RCC 7860 (cell line): ENCODE results near the gene MED15.

ENCODE experiments used
- DNase-seq: peaks from one replicate; pipeline ENCODE4 v3.0.0-alpha.2; 2015; ENCODE audit warnings: low spot score
- FAIRE-seq: peaks from 2 replicates; lab custom pipeline; 2012; peaks lifted over from hg19 to GRCh38; lab: Jason Lieb, UNC

The MED15 gene

DNA sequence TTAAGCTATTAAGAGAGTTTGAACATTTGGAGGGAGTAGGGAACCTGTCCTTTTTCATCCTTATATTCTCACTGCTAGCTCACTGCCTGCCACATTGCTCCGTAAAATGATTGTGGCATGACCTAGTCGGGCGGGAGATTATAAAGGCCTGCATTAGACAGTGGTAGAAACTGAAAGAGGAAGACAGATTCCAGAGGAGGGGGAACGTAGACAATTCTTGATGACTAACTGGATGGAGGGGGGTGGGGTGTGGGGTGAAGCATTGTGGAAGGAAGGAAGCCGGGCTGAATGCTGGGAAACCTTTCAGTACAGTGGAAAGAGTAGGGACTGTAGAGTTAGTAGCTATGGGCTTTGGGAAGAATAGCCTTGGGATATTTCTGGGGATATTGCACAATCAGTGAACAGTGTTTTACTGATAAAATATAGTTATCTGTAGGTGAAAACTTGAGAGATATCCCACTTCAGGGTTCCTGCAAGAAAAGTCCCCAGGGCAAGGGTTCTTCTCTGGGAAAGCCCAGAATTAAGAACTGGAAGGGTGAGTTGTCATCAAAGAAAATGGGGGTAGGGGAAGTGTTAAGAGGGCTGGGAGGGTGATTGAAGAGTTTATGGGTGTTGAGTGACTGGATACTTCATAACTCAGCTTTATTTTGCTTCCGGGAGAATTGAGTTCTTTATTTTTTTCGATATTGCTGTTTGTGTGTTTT lies 2.1 kb downstream of the MED15 start:
- DNase-seq = peak; percentile 87

DNA sequence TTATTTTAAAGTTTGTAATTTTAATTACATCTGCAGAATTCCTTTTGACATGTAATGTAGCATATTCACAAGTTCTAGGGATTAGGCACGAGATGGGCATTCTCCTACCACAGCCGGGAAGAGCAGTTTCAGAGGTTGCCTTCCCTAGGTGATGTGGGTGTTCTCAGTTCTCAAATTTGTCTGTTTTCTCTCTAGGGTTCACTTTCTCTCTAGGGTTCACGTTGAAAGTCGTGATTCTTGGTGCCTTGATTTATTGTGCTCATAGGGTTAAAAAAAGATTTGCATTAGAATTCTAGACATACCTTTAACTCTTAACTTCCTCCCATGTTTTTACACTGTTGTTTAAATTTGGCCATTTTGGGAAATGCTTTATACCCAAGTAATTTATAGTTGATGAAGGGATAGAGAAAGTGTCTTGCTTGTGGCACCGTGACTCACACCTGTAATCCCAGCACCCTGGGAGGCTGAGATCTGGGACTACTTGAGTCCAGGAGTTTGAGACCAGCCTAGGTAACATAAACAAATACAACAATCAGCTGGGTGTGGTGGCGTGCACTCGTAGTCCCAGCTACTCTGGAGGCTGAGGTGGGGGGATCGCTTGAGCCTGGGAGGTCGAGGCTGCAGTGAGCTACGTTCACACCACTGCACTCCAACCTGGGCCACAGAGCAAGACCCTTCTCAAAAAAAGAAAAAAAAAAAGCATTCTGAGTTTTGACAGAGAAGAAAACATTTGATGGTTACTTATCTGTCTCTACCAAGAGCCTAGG lies 3.6 kb downstream of the MED15 start:
- FAIRE-seq (no peak), DNase-seq (no peak)

More for the DNA sequence above, 2.1 kb downstream of the MED15 start:
- peak; percentile 92 for FAIRE-seq

DNA sequence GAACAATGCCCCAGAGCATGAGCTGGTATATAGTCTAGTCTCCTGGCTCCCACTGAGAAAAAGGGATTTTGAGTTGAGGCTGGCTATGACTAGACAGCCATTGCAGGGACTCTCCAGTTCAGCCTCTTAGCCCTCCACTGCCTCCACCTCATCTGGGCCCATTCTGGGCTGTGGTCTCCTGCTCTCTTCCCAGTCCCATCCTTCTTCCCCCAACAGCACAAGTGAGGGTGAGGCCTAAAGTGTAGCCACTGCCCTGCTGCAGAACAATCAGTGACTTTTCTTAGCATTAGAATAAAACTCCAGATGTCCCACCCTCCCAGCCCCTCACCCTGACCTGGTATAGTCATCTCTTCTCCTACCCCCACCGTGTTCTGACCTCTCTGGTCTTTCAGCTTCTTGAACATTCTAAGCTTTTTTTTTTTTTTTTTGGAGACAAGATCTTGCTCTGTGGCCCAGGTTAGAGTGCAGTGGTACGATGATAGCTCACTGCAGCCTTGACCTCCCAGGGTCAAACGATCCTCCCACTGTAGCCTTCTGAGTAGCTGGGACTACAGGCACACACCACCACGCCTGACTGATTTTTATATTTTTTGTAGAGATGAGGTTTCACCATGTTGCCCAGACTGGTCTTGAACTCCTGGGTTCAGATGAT lies 4.3 kb downstream of the MED15 start:
- FAIRE-seq = no peak
- peak; percentile 22 for DNase-seq

DNA sequence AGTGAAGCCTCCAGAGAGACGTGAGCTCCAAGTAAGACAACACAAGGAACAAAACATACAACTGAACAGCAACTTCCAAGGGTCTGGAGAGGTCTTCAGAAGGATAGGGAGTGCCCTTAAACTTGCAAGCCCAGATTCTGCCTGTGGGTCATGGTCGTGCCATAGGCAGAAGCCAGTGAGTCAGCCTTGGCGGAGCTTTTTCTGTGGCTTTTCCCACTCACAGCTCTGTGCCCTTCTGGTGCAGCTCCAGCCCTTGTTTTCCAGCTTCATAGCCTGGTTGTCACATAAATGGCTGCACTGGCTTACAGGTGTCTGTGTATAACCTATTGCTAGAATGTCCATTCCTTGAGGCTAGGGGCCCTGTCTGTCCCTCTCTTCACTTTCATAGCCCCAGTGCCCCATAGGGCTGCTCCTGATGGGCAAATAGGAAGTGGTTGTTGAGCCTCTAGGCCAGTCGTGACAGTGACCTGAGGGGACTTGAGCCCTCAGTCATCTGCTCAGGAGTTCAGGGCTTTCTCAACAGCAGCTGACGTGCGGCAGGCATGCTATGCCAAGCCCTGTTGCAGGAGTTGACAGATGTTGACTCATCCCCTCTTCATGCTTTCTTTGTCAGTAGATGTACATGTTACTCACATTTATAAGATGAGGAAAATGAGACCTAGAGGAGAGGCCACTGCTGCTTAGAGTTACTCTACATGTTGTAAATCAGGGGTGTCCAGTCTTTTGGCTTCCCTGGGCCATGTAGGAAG lies 7.4 kb downstream of the MED15 start:
- peak; percentile 66 for FAIRE-seq
- peak; percentile 74 for DNase-seq

DNA sequence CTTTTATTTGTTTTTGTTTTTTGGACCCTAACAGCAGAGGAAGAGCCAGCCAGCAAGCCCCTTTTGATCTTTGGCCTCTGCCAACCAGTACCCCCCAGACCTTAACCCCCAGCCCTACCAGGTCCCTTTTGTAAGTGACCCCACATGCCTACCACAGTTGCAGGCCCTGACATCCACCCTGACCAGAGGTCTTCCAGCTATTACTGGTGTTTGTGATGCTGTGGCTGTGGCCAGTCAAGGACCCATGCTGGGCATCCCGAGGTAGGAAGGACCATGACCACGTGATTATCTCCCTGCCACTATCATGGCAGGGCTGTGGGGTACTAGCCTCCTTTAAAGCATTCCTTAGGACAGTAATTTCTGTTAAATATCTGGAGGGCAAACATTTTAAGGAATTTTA lies 9.0 kb downstream of the MED15 start:
- DNase-seq (no peak), FAIRE-seq (no peak)

DNA sequence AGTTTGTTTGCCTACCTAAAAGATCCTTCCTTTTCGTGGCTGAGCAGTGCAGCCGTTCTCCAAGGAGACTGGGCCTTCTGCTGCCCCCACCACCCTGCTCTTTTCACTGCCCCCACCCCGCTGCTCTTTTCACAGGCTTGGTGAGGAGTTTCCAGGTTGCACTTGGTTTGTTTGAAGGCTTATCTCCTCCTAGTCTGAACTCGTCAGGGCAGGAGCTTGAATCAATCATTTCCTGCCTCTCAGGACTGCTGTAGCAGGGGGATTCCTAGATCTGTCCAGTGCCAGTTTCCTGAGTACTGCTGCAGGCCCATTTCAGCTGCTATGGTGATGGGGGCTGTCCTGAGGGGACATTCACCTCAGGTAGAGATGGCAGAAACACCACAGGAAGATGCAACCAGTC lies 10.0 kb downstream of the MED15 start:
- FAIRE-seq (no peak), DNase-seq (no peak)

DNA sequence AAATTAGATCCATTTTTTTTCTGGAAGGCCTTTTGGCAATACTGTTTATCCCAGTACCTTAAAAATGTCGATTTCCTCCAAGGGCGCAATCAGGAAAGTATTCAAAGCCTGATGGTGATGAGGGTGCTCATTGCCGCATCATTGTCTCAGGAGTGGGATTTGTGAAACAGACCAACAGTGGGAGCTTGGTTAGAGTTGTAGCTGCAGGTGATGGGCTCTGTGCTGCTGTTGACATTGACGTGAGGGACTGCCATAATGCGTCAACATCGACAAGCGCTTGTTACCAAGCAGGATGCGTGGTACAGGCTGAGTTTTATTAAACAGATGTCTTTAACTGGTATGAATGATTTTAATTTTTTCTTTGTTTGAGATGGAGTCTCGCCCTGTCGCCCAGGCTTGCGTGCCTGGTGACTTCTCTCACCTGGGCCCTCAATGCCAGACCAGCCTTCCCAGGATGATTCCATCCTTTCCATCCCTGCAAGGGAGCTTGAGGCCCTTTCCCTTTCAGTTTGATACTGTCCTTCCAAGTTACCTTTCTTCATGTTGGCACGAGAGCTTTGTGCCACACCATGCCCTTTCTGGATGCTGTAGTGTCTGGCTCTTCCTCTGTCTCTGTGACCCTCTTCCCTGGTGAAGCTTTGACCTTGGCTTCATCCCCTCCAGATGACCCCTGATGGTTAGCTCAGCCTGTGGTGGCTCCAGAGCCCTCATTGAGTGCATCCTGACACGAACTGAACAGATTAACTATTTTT lies 10.6 kb downstream of the MED15 start:
- no peak for DNase-seq

DNA sequence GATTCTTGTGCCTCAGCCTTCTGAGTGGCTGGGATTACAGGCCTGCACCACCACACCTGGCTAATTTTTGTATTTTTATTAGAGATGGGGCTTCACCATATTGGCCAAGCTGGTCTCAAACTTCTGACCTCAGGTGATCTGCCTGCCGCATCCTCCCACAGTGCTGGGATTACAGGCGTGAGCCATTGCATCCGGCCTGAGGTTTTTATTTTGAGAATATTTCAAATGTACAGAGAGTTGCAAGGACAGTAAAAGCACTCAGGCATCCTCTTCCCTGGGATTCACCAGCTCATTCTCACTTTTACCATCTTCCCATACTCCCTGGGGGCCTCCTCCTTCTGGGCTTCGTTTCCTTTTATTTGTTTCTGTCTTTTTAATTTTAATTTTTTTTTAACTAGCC lies 12.1 kb downstream of the MED15 start:
- DNase-seq (no peak), FAIRE-seq (no peak)

More for the DNA sequence above, 10.6 kb downstream of the MED15 start:
- FAIRE-seq = no peak

DNA sequence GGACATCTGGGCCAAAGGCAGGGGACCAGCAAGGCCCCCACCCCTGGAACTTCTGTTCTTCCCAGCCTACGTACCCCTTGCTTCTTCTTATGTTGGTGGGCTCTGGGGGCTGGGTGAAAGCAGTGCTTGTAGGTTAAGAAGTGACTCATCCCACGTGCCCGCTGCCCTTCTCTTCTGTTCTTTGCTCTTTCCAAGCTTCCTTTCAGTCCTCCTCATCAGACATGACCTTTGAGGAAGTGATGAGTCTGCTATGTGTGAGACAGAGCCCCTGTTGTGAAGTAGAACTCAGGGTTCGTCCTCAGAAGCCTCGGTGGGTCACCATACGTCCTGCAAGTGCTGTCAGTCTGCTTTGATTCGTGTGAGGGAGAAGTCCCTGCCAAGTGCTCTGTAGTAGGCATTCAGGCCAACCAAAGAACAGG lies 12.7 kb downstream of the MED15 start:
- DNase-seq = peak; percentile 65
- FAIRE-seq = no peak

DNA sequence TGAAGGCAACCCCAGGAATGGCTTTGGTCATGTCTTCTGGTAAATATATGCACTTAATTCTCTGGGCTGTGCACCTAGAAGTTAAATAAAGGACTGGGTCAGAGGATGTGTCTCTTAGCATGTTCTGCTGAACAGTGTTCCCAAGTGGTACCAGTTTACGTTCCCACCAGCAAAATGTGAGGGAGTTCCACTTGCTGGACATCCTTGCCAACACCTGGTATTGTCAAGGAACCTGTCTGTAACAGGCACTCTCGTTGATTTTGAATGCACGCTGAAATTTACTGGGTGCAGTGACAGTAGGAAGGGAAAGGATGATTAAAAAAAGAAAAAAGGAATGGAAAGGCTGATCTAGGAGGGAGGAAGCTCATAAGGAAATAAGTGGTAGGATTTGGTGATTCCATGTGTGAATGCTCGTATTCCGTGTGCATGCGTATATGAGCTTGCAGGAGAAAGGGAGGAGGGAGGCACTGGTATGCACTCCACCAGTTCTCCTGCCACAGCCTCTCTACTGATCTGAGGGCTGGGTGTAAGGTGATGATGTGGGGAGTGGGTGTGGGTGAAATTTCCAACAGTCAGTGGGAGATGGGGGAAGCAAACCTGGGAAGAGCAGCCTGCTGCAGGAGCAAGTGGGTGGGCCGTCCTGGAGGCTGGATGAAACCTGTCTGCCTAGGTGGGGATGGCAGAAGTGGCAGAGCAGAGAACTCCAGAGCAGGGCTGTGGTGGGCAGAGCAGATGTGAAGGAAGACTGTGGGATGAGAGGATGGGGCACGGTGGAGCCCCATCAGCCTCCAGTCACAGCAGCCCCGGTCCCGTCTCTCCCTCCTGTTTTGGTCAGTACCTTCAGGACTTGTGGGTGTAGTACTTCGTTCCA lies 15.0 kb downstream of the MED15 start:
- FAIRE-seq = no peak

DNA sequence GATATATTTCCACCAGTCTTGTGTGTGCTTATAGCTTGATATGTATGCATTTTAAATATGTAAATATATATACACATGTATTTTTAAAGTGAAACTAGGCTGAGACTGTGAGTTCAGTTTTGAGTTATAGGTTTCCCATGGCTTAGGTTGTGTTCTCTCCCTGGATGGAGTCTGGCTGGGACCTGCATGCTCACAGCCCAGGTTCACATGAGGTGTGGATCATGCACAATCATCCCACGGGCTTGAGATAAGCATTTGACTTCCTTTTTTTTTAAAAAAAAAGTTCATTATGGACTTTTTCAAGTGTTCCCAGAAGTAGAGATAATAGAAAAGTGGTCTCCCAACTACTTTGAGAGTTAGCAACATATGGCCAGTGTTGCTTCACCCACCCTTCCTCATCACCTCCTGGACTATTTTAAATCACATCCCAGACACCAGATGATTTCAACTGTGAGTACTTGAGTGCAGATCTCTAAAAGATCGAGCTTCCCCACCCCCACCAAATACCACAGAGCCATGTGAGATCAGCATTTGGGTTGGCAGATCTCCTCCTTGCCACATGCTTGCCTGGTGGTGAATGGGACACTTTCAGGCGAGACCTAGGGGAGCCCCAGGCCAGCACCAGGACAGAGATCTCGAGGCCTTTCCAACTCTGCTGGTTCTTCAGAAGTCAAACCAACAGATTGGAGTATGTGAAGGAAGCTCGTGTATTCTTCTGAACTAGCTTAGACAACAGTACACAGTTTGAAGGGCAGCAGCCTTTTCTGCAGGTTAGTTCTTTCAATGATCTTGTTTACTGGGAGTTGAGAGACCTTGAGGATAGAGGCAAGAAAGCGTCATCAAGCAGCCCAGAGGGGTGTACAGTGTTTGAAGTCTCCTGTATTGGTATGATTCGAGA lies 15.9 kb downstream of the MED15 start:
- no peak for FAIRE-seq
- DNase-seq = peak; percentile 22

More for the DNA sequence above, 15.0 kb downstream of the MED15 start:
- no peak for DNase-seq

DNA sequence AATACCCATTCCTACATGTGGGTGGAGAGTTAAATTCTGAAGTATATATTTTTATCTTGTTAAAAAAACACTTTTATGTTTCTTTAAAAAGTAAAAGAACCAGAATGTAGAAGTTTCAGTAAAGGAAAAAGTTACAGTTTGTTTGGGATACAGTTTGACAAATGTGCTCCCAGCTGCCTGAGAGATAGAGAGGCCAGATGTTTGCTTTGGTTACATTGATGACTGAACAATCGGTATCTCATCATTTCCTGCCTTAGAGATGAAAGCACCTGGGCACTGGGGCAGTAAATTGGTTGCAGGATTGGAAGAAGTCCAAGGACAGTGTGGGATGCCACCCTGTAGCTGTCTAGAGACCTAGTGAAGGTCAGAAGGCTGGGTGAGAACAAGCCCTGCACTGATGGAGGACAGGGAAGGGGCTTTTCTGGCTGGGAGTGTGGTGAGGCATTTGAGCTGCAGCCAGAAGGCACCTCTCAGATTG lies 16.6 kb downstream of the MED15 start:
- peak; percentile 80 for FAIRE-seq
- peak; percentile 87 for DNase-seq

DNA sequence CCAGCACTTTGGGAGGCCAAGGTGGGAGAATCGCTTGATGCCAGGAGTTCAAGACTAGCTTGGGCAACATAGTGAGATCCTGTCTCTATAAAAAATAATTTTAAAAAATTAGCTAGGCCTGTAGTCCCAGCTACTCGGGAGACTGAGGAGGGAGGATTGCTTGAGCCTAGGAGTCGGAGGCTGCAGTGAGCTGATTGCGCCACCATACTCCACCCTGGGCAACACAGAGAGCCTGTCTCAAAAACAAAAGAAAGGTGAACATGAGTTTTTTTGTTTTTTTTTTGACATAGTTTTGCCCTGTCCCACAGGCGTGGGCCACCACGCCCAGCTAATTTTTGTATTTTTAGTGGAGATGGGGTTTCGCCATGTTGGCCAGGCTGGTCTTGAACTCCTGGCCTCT lies 17.6 kb downstream of the MED15 start:
- no peak for DNase-seq
- no peak for FAIRE-seq

DNA sequence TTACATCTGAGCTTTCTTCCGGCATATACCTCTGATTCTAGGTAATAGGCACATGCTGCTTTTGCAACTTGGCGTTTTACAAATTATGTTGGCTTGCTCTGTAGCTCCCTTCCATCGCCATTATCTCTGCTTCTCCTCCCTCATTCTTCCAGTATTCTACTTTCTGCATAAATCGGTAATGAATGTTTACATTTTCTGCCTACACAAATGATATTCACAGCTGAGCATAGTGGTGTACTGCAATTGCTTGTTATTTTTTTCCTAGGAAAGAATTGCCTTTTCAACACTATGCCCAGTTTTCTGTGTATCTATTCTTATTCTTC lies 18.9 kb downstream of the MED15 start:
- FAIRE-seq (no peak), DNase-seq (no peak)

DNA sequence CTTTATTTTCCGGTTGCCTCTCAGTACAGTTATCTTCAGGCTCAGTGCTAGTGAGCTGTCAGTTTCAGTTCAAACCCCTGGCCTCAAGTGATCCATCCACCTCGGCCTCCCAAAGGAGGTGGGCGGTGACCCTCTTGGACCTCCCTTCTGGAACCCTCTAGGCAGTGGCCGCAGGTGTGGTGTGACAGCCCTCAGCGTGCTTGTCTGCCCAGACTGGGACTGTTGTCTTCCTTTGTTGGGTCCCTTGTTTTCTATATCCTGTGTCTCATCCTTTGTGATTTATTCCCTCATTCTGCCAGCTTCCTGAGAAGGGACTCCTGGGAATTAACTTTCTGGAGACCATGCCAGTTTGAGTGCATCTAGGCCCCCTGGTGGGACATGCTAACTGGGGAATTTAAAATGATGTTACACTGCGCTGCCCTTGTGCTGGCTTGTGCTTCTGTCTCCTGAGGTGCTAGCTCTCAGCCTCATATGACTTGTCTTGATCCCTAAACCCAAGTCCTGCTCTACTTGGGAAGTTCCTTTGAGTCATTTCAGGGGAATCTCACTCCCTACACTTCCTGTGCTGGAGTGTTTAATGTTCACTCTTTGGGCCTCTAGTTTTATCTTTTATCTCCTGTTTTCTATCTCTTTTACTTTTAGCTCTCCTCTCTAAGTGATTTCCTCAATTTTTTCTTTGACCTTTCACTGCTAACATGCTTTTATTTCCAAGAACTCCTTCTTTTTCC lies 19.4 kb downstream of the MED15 start:
- DNase-seq (peak; percentile 89), FAIRE-seq (peak; percentile 83)

DNA sequence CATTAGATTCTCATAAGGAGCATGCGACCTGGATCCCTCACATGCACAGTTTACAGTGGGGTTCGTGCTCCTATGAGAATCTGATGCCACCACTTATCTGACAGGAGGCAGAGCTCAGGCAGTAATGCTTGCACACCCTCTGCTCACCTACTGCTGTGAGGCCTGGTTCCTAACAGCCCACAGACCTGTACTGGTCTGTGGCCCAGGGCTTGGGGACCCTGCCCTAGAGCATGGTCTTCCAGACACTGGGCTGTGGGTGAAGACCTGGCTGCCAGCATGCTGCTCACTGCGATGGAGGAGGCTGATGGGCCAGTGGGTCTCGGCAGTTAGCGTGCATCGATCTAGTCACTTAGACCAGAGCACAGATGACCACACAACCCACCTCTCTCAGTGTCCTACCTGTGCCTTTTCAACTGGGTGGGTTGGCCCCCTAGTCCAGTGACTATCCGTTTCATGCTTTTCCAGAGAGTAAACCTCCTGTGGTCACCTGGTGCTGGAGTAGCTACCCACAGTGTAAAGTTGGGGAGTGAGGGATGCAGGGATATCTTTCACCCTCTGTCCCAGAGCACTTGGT lies 21.1 kb downstream of the MED15 start:
- FAIRE-seq = no peak

DNA sequence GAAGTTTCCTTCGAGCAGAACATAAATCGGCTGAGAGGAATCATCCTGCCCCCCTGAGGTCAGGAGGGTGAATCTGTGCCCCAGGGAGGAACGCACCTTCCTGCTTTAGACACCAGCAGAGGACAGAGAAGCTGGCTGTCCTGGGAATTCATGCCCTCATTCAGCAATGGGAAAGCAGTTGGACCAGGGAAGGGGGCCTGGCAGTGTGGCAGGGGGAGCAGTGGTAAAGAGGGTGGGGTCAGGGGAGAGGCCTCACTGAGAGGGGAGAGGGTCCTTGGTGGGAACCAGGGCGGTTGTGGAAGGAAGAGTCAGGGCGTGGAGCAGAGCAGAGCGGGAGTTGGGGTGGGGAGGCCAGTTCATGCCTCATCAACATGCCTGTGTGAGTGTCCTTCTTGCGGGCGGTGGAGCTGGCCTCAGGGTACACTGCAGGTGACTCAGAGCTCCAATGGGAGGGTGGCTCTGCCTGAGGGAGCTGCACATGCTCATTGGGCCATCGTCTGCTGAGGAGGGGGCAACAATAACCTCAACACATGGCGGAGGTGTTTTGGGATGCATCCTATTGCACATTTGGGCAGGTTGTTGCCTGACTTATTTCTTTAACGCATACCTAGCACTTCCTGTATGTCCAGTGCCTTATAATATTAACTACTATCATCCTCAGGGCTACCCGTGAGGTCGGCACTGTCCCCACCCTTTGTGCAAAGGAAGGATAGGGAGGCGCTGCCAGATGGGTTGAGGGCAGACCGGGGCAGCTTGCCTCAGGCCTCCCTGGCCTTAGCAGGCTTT lies 23.2 kb downstream of the MED15 start:
- FAIRE-seq (peak; percentile 62), DNase-seq (peak; percentile 77)

More for the DNA sequence above, 21.1 kb downstream of the MED15 start:
- DNase-seq = no peak
